Effector memory CD4-positive, alpha-beta T cell (primary cell): Measurements from ENCODE around the gene HMGA1.

Experiments
- DNase-seq, 3 donors: peaks; one replicate each; pipeline ENCODE4 v3.0.0-alpha.2; 2020
- H3K27ac ChIP-seq: 2 replicates; pipeline ENCODE4 v1.7.0; 2013; ENCODE audit warnings: mild to moderate bottlenecking, low read length, moderate library complexity; ENCODE audit not compliant: insufficient read depth, poor library complexity, severe bottlenecking
- H3K27me3 ChIP-seq: replicated peaks from 2 replicates; pipeline ENCODE4 v1.7.0; 2013; ENCODE audit warnings: mild to moderate bottlenecking, low read length; ENCODE audit not compliant: insufficient read depth, control insufficient read depth, poor library complexity, severe bottlenecking
- H3K36me3 ChIP-seq: 2 replicates; pipeline ENCODE4 v1.7.0; 2013; ENCODE audit warnings: mild to moderate bottlenecking, low read length, moderate library complexity; ENCODE audit not compliant: control insufficient read depth, insufficient read depth
- H3K4me1 ChIP-seq: 2 replicates; pipeline ENCODE4 v1.7.0; 2013; ENCODE audit warnings: low read length, mild to moderate bottlenecking; ENCODE audit not compliant: control insufficient read depth, insufficient read depth, poor library complexity, severe bottlenecking
- H3K4me3 ChIP-seq: 2 replicates; pipeline ENCODE4 v1.7.0; 2013; ENCODE audit warnings: low read length, low read depth, mild to moderate bottlenecking; ENCODE audit not compliant: insufficient read depth, poor library complexity, severe bottlenecking
- H3K9me3 ChIP-seq: 2 replicates; pipeline ENCODE4 v1.7.0; 2013; ENCODE audit warnings: mild to moderate bottlenecking, low read length, moderate library complexity; ENCODE audit not compliant: control insufficient read depth

Gene HMGA1

DNA sequence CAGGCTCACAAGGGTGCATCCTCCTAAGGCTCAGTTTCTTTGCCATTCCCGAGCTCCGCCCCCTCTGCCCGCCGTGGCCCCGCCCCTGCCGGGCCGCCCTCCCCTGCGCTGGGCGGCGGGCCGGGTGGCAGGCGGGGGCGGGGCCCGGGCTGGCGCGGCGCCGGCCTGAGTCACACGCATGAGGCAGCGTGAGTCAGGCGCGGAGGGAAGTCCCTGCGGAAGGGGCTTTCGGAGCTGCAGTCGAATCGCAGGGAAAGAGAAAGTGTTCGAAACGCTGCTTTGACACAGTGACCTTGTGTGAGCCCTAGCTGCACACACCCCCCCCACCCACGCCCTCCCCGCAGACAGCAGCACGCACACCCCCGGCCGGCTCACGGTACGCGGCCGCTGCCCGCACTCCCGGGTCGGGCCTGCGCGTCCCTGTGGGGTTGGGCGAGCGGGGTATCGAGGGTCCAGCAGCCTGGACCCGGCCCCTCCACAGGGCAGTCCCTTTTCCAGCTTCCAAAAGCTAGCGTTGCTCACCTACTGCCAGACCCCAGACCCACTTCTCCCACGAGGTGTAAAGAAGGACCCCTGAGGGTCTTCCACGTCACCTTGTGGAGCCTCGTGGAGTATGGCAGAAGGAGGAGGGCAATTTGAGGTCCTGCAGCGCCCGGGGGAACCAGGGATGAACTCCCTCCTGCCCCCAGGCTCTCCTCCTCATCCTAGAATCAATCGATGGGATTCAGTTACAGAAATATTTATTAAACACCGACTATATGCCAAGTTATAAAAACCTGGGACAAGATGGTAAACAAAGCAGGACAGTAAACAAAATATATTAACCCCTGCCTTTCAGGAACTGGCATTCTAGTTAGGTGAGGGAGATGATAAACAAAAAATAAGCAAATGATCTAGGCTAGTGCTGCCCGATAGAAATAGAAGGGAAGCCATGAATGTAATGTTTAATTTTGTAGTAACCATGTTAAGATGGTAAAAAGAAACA lies 12.4 kb upstream of the HMGA1 start:
- peak; percentile 91 to 94 (median 93) for DNase-seq
- no peaks in the 10 kb centered on the region for H3K9me3 ChIP-seq
- H3K4me1 ChIP-seq = peaks cover 12% of the 10 kb centered on the region
- no peaks in the 10 kb centered on the region for H3K36me3 ChIP-seq
- H3K4me3 ChIP-seq = peak overlapping the region; percentile 60
- H3K27me3 ChIP-seq = no peaks in the 10 kb centered on the region
- peak overlapping the region; percentile 95 for H3K27ac ChIP-seq

- H3K4me3 ChIP-seq = no peak overlapping the region
Observed at GRCh38 chr6:34225551-34225950, 11.1 kb upstream of the HMGA1 start.

DNA sequence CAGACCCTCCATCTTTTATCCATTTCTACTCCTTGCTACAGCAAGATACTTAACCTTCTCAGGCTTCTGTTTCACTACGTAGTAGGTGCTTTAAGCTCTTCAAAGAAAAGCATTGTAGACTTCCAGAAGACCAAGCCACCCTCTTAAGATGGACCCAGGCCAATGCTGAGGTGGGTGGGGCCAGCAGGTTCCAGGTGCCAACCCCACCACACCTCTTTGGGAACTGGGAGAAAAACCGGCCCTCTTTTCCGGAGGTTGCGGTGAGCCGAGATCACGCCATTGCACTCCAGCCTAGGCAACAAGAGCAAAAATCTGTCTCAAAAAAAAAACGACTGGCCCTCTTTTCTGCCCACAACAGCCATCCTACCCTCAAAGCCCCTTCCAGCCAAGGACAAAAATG lies 10.6 kb upstream of the HMGA1 start:
- Histone ChIP-seq H3K4me3 (no peak overlapping the region), H3K36me3 (no peaks in the 10 kb centered on the region), H3K4me1 (peaks cover 12% of the 10 kb centered on the region), H3K27ac (no peak overlapping the region), H3K9me3 (no peaks in the 10 kb centered on the region), H3K27me3 (no peaks in the 10 kb centered on the region)
- no peak for DNase-seq

More at GRCh38 chr6:34225551-34225950, 11.1 kb upstream of the HMGA1 start:
- Histone ChIP-seq H3K27ac (peak overlapping the region; percentile 32), H3K9me3 (no peaks in the 10 kb centered on the region), H3K36me3 (no peaks in the 10 kb centered on the region), H3K27me3 (no peaks in the 10 kb centered on the region), H3K4me1 (peaks cover 12% of the 10 kb centered on the region)
- no peak for DNase-seq

DNA sequence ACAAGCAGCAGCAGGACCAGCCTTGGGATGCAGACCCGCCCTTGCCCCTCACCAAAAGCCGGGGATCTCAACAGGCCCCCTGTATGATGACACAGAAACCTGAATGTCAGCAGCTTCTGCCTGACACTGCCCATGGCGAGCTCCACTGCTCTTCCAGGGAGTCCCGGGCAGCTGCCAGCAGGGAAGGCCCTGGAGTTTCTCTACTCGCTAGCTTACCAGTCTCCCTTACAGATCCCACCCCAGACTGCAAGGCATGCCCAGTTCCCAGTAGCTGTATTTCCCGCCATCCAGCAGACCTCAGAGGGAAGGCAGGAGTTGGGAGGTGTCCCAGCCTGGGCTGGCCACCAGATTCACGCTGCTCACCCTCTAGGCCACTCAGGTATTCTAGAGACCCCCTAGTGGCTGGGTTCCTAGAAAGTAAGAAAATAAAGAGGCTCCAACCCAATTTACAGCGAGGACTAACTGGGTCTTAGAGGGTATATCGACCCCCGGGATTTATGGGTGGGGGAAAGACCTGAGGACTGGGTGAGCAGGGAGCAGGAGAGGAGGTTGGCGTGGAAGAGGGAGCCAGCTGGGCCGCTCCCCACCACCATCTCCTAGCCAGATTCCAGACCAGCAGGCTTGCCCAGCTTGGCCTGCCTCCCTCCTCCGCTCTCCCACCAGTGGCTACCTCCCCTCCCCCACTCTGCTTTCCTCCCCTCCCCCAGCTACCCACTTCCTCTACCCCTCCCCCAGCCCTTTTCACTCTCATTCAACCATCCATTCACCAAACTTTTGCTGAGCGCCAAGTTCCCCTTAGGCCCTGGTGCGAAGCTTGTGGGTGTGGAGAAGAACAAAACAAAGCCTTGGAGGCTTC lies 9.7 kb upstream of the HMGA1 start:
- no peak overlapping the region for H3K4me3 ChIP-seq
- no peak overlapping the region for H3K27ac ChIP-seq
- peaks cover 12% of the 10 kb centered on the region for H3K4me1 ChIP-seq
- H3K27me3 ChIP-seq = no peaks in the 10 kb centered on the region
- H3K9me3 ChIP-seq = no peaks in the 10 kb centered on the region
- no peak for DNase-seq
- H3K36me3 ChIP-seq = no peaks in the 10 kb centered on the region

DNA sequence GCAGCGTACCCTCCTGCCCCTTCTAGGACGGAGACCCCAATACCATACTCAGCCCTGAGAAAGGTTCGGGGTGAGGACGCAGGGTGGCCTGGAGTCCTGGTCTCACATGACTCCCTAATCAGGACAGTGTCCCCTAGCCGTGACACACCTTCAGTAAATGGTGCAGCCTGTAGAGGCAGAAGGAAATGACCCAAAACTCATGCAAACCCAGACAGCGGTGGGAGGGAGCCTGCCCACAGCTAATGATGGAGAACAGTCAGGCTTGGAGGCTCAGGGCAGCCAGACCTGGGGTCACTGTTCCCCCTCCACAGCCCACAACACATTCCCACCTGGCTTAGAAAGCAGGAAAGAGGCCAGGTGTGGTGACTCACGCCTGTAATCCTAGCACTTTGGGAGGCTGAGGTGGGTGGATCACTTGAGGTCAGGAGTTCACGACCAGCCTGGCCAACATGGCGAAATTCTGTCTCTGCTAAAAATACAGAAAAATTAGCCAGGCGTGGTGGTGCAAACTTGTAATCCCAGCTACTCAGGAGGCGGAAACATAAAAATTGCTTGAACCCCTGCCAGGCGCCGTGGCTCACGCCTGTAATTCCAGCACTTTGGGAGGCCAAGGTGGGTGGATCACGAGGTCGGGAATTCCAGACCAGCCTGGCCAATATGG lies 8.8 kb upstream of the HMGA1 start:
- Histone ChIP-seq H3K27ac (no peak overlapping the region), H3K4me3 (no peak overlapping the region)

DNA sequence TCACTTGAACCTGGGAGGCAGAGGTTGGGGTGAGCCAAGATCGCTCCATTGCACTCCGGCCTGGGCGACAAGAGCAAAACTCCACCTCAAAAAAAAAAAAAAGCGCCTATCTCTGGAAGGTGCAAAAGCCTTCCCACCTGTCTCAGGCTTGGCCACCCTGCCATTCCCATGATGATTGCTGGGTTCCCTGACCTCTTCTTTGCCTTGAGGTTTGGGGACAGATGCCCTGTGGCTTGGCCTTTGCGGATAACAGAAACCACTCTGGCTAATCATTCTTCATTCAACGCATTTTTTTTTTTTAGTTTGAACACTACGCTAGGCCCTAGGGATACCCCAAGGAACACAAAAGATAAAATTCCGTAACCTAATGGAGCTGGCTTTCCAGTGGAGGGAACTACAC lies 6.8 kb upstream of the HMGA1 start:
- no peak overlapping the region for H3K4me3 ChIP-seq

More for the DNA sequence above, 8.8 kb upstream of the HMGA1 start:
- H3K9me3 ChIP-seq = no peaks in the 10 kb centered on the region
- no peaks in the 10 kb centered on the region for H3K27me3 ChIP-seq
- peaks cover 12% of the 10 kb centered on the region for H3K4me1 ChIP-seq
- no peak for DNase-seq
- no peaks in the 10 kb centered on the region for H3K36me3 ChIP-seq

DNA sequence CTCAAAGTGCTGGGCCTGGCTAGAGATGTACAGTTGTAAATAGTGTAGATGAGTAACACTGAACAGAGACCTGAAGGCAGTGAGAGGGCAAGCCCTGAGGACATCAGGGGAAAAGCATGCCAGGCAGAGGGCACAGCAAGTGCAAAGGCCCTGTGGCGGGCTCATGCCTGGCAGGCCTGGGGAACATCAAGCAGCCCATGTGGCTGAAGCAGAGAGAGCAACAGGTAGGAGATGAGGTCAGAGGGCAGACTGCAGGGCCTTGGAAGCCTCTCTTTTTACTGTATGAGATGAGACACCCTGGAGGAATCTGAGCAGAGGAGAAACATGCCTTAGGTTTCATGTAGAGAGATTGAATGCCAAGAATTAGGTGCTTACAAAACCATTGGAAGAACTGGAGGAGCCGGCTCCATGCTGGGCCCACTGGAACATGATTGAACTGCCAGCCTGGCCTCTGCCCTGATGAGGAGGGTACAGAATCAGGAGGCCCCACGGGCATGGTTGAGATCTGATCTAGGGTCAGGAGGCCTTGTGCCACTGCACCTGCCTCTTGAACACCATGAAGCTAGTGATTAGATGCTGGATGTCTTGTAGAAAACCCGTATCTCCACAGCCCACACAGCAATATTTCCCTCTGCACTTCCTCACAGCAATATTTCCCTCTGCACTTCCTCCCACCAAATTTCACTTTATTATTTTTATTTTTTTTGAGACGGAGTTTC lies 5.9 kb upstream of the HMGA1 start:
- DNase-seq = no peak
- Histone ChIP-seq H3K27ac (no peak overlapping the region), H3K36me3 (no peaks in the 10 kb centered on the region), H3K9me3 (no peaks in the 10 kb centered on the region), H3K4me1 (peaks cover 5% of the 10 kb centered on the region), H3K27me3 (no peaks in the 10 kb centered on the region), H3K4me3 (no peak overlapping the region)

More for the DNA sequence above, 6.8 kb upstream of the HMGA1 start:
- Histone ChIP-seq H3K9me3 (no peaks in the 10 kb centered on the region), H3K27me3 (no peaks in the 10 kb centered on the region), H3K36me3 (no peaks in the 10 kb centered on the region), H3K4me1 (no peaks in the 10 kb centered on the region), H3K27ac (no peak overlapping the region)
- DNase-seq = no peak

GRCh38 chr6:34231566-34232336 lies 4.9 kb upstream of the HMGA1 start:
- H3K27me3 ChIP-seq = no peaks in the 10 kb centered on the region
- peaks cover 13% of the 10 kb centered on the region for H3K4me1 ChIP-seq
- no peaks in the 10 kb centered on the region for H3K9me3 ChIP-seq
- no peak for DNase-seq
- H3K36me3 ChIP-seq = no peaks in the 10 kb centered on the region
- no peak overlapping the region for H3K4me3 ChIP-seq
- no peak overlapping the region for H3K27ac ChIP-seq

DNA sequence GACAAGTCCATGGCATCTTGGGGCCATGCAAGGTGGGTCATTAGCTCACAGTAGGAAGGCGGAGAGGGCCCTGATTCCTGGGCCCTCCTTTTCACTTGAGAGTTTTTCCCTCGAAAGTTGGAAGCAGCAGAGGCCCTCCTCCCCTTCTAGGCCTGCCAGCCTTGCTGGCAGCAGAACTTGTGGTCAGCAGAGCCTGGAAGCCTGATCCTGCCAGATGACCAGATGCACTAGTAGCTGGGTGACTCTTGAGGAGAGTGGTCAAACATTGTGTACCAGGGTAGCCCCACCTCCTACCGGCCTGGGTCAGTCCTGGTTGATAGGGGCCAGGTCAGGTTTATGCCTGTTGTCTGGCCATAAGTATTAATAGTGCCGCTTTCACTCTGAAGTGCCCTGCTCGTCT lies 3.8 kb upstream of the HMGA1 start:
- peaks cover 13% of the 10 kb centered on the region for H3K4me1 ChIP-seq
- no peaks in the 10 kb centered on the region for H3K36me3 ChIP-seq
- DNase-seq = no peak
- no peak overlapping the region for H3K4me3 ChIP-seq
- H3K27me3 ChIP-seq = no peaks in the 10 kb centered on the region
- H3K9me3 ChIP-seq = no peaks in the 10 kb centered on the region
- no peak overlapping the region for H3K27ac ChIP-seq
